IMR-90 (cell line): Measurements from ENCODE around the gene PPP2R1B. TPM values are rescaled to one million over a fixed set of nuclear protein-coding genes. Genes with fewer than 3 reads are reported as not detected.

ENCODE experiments used
- ATAC-seq: fragments of 200-7000 bp; cut with Tn5 transposase; 2 replicates; pipeline ENCODE4 v1.9.1; 2020; ENCODE audit warnings: low read depth, mild to moderate bottlenecking, moderate library complexity
- BruUV-seq: library from RNA; stranded (reverse); fragments of 400-500 nt; replicated peaks from 2 replicates; lab custom pipeline; 2021; lab: Mats Ljungman, UMichigan
- CTCF ChIA-PET: fragments of 300-600 bp; formaldehyde crosslinking; extraction: SDS; loops from one replicate; lab custom pipeline; 2021; ENCODE audit warnings: antibody characterized with exemption; lab: Yijun Ruan, JAX
- POLR2A ChIA-PET: fragments of 300-600 bp; sonication (Branson Sonifier 250); formaldehyde crosslinking; loops from one replicate; lab custom pipeline; 2022; ENCODE audit warnings: antibody characterized with exemption; ENCODE audit not compliant: unreplicated experiment; lab: Charles Lee
- DNase-seq: peaks from one replicate; pipeline ENCODE4 v3.0.0; 2013
- H2AFZ ChIP-seq: replicated peaks from 2 replicates; pipeline ENCODE3; 2013; ENCODE audit warnings: low read length, mild to moderate bottlenecking; ENCODE audit not compliant: poor library complexity
- H2AK5ac ChIP-seq: 2 replicates; pipeline ENCODE4 v1.6.1; 2013; ENCODE audit warnings: low read depth, low read length, inconsistent platforms
- H2AK9ac ChIP-seq: replicated peaks from 2 replicates; pipeline ENCODE3; 2013; ENCODE audit warnings: mild to moderate bottlenecking, low read depth, low read length, moderate library complexity; ENCODE audit not compliant: poor library complexity
- H2BK120ac ChIP-seq: 2 replicates; pipeline ENCODE4 v1.6.1; 2013; ENCODE audit warnings: low read depth, low read length, inconsistent platforms
- H2BK15ac ChIP-seq: 3 replicates; pipeline ENCODE4 v1.6.1; 2013; ENCODE audit warnings: low read depth, low read length, inconsistent platforms
- H2BK20ac ChIP-seq: 2 replicates; pipeline ENCODE4 v1.6.1; 2013; ENCODE audit warnings: low read depth, mild to moderate bottlenecking, inconsistent platforms, low read length, moderate library complexity
- H2BK5ac ChIP-seq: 2 replicates; pipeline ENCODE4 v1.6.1; 2013; ENCODE audit warnings: mild to moderate bottlenecking, low read depth, low read length, inconsistent platforms; ENCODE audit not compliant: poor library complexity, severe bottlenecking
- H3K14ac ChIP-seq: replicated peaks from 2 replicates; pipeline ENCODE4 v1.6.1; 2013; ENCODE audit warnings: low read depth, low read length, inconsistent platforms
- H3K18ac ChIP-seq: 2 replicates; pipeline ENCODE4 v1.6.1; 2013; ENCODE audit warnings: low read depth, low read length, control low read depth
- H3K23ac ChIP-seq: 2 replicates; pipeline ENCODE4 v1.6.1; 2013; ENCODE audit warnings: low read depth, low read length, inconsistent platforms
- H3K27ac ChIP-seq: 2 replicates; pipeline ENCODE4 v1.5.1; 2013; ENCODE audit warnings: mild to moderate bottlenecking, control low read depth, low read length; ENCODE audit not compliant: insufficient read depth
- H3K27me3 ChIP-seq: 2 replicates; pipeline ENCODE4 v1.6.1; 2013; ENCODE audit warnings: low read length; ENCODE audit not compliant: control insufficient read depth, insufficient read depth
- H3K36me3 ChIP-seq: 2 replicates; pipeline ENCODE4 v1.6.1; 2013; ENCODE audit warnings: low read length, mixed read lengths; ENCODE audit not compliant: control insufficient read depth, insufficient read depth
- H3K4ac ChIP-seq: 2 replicates; pipeline ENCODE4 v1.6.1; 2013; ENCODE audit warnings: low read depth, low read length, inconsistent platforms
- H3K4me1 ChIP-seq: 2 replicates; pipeline ENCODE4 v1.6.1; 2013; ENCODE audit warnings: low read length, mixed read lengths; ENCODE audit not compliant: control insufficient read depth, insufficient read depth
- H3K4me2 ChIP-seq: 2 replicates; pipeline ENCODE4 v1.6.1; 2013; ENCODE audit warnings: low read depth, mild to moderate bottlenecking, control low read depth, low read length, moderate library complexity
- H3K4me3 ChIP-seq: 2 replicates; pipeline ENCODE4 v1.5.1; 2013; ENCODE audit warnings: low read depth, mild to moderate bottlenecking, control low read depth, low read length, moderate library complexity; ENCODE audit not compliant: insufficient read depth
- H3K56ac ChIP-seq: 2 replicates; pipeline ENCODE4 v1.6.1; 2013; ENCODE audit warnings: low read length, inconsistent platforms; ENCODE audit not compliant: insufficient read depth; ENCODE audit errors: extremely low read depth
- H3K79me1 ChIP-seq, 2 experiments: 2 replicates each; pipeline ENCODE4 v1.6.1; 2013; ENCODE audit warnings: low read length in 2 of 2, inconsistent platforms in 1 of 2, low read depth in 1 of 2
- H3K9ac ChIP-seq: 2 replicates; pipeline ENCODE4 v1.6.1; 2013; ENCODE audit warnings: low read depth, low read length, control low read depth
- H3K9me1 ChIP-seq: 2 replicates; pipeline ENCODE4 v1.6.1; 2013; ENCODE audit warnings: low read length, inconsistent platforms; ENCODE audit not compliant: insufficient read depth
- H3K9me3 ChIP-seq: 2 replicates; pipeline ENCODE4 v1.6.1; 2013; ENCODE audit warnings: low read length; ENCODE audit not compliant: control insufficient read depth, insufficient read depth
- H4K20me1 ChIP-seq: 2 replicates; pipeline ENCODE4 v1.6.1; 2013; ENCODE audit warnings: low read length, inconsistent platforms; ENCODE audit not compliant: insufficient read depth
- H4K5ac ChIP-seq: 2 replicates; pipeline ENCODE4 v1.6.1; 2013; ENCODE audit warnings: mild to moderate bottlenecking, low read depth, low read length, control low read depth
- H4K8ac ChIP-seq, 2 experiments: 2 replicates each; pipeline ENCODE4 v1.6.1; 2013; ENCODE audit warnings: low read depth in 2 of 2, low read length in 2 of 2, control low read depth in 1 of 2, inconsistent platforms in 1 of 2
- H4K91ac ChIP-seq: 2 replicates; pipeline ENCODE4 v1.6.1; 2013; ENCODE audit warnings: low read depth, low read length, inconsistent platforms; ENCODE audit not compliant: insufficient read depth
- CEBPB ChIP-seq: IDR thresholded peaks from 2 replicates; pipeline ENCODE4 v1.6.1; 2012; ENCODE audit warnings: low read depth, low read length, improper control_type of control experiment
- CHD1 ChIP-seq: IDR thresholded peaks from 2 replicates; pipeline ENCODE4 v1.6.1; 2012; ENCODE audit warnings: low read depth, low read length, improper control_type of control experiment
- MXI1 ChIP-seq: IDR thresholded peaks from 2 replicates; pipeline ENCODE4 v1.6.1; 2012; ENCODE audit warnings: low read depth, mild to moderate bottlenecking, low read length, moderate library complexity, borderline replicate concordance
- NFE2L2 ChIP-seq: fragments of 150-350 bp; IDR thresholded peaks from 2 replicates; pipeline ENCODE4 v1.6.1; 2016; ENCODE audit warnings: low read depth, mild to moderate bottlenecking, low read length
- POLR2A ChIP-seq: IDR thresholded peaks from 2 replicates; pipeline ENCODE4 v1.6.1; 2012; ENCODE audit warnings: mild to moderate bottlenecking, low read depth, low read length
- RAD21 ChIP-seq: IDR thresholded peaks from 2 replicates; pipeline ENCODE4 v1.6.1; 2012; ENCODE audit warnings: low read length, improper control_type of control experiment
- RCOR1 ChIP-seq: IDR thresholded peaks from 2 replicates; pipeline ENCODE4 v1.6.1; 2012; ENCODE audit warnings: mild to moderate bottlenecking, low read length, improper control_type of control experiment; ENCODE audit not compliant: insufficient replicate concordance
- RFX5 ChIP-seq: IDR thresholded peaks from 2 replicates; pipeline ENCODE4 v1.8.0; 2012; ENCODE audit warnings: low read depth, mild to moderate bottlenecking, low read length, moderate library complexity
- SMC3 ChIP-seq: fragments of 150-350 bp; IDR thresholded peaks from 2 replicates; pipeline ENCODE4 v1.6.1; 2016; ENCODE audit warnings: low read depth, mild to moderate bottlenecking, antibody characterized with exemption, low read length, moderate library complexity
- WGBS, 2 experiments: methylation state at CpG; one replicate each; pipeline versions ENCODE4 v1.1.5 to v1.1.7; 2013; ENCODE audit warnings: missing lambda C conversion rate in 2 of 2; ENCODE audit not compliant: insufficient read length in 1 of 2; ENCODE audit errors: extremely low coverage in 2 of 2; 5-methylcytosine and 5-hydroxymethylcytosine counted together
- dilution Hi-C: fragments of 300-500 bp; cut with HindIII; formaldehyde crosslinking; loops from one replicate; pipeline ENCODE4 v1.14.3; 2018; ENCODE audit warnings: low sequenced_read_pairs; ENCODE audit not compliant: unreplicated experiment
- in situ Hi-C: fragments of 300-500 bp; cut with MboI; formaldehyde crosslinking; loops from 3 replicates; pipeline ENCODE4 v1.14.3; 2019; ENCODE audit warnings: low sequenced_read_pairs, inconsistent platforms, mixed read lengths
- intact Hi-C: fragments of 100-400 bp; cut with micrococcal nuclease; formaldehyde crosslinking; loops from 2 replicates; pipeline ENCODE4 v1.10.0; 2022
- polyA plus RNA-seq, 3 experiments: library from polyadenylated mRNA; depleted of rRNA; stranded (reverse); fragments of >200 nt; gene quantifications; 2 replicates each; pipeline ENCODE4 v1.2.3, GENCODE V29; 2012; ENCODE audit warnings: low replicate concordance in 1 of 3
- total RNA-seq: library from RNA; depleted of rRNA; stranded (reverse); fragments of >200 nt; gene quantifications from 2 replicates; pipeline ENCODE4 v1.2.3, GENCODE V29; 2012
- TF ChIP-seq, protein P1 (sequence below): conservative IDR thresholded peaks from 2 replicates; pipeline ENCODE4 v1.5.1; 2012; ENCODE audit warnings: mild to moderate bottlenecking, low read depth, low read length, improper control_type of control experiment
- TF ChIP-seq, protein P2 (sequence below): fragments of 150-350 bp; IDR thresholded peaks from 2 replicates; pipeline ENCODE4 v1.6.1; 2016; ENCODE audit warnings: low read depth, mild to moderate bottlenecking, low read length, moderate library complexity, borderline replicate concordance

The PPP2R1B gene
- total and polyA plus RNA-seq, 2 of the 4 experiments (the other 2 are of a cell fraction): 23.0 to 62.9 TPM

DNA sequence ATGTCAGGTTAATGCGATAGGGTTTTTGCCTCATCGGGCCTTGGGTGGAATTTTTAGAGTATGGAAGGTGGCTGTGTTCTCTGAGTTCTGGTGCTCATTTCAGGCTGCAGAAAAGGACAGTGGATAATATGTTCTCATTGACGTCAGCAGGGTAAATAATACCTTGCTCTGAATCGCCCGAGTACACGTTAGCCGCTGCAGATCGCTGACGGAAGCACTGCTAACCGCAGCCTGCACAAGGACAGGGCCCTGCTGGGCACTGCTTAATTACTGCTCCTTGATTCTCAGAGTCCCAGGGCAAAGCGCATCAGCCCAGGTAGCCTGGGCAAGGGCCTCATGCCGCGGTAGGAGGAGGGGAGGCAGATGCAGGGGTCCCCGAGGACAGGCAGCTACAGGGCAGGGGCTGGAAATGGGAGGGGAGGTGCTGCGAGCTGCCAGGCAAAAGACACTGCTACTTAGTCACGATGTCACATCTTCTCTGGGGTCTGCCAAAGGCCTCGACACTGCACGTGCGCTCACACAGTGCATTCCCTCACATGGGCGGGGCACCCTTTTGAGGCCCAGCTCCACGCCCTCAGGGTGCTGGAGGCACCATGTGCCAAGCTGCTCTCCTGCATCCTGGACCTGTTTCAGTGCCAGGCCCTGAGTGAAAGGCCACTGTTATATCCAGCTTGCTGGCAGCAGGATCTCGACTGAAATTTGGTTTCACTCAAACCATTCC lies 35.2 kb downstream of the PPP2R1B start (continued):
- TF ChIP-seq CEBPB (no peak), MXI1 (no peak)

DNA sequence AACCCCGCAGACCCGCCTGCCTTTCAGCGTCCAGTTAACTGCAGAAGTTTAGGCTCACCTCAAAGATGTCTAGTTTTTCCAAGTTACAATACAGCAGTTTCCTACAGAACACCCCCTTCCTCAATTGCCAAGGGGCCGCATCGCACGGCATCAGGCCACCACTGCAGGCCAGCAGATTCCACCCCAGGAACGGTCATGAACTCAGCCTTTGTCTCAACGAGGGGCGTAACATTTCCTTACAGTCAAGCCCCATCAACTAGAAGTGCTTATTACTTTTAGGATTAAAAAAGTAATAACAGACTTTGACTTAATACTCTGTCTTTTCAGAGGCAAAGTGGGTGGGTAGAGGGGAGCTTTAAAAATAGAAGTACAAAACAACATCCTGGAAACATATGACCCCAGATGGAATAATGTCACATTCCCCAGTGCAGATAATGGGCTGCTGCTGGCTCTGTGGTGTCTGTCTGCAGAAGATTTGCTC lies 36.3 kb downstream of the PPP2R1B start:
- Histone ChIP-seq H3K23ac (peak overlapping the region; percentile 41; the same call in 1 of the 2 replicates), H4K5ac (no peak overlapping the region), H4K20me1 (no peaks in the 10 kb centered on the region), H3K4me3 (no peak overlapping the region), H3K36me3 (peaks cover 22% of the 10 kb centered on the region), H3K27me3 (no peaks in the 10 kb centered on the region), H3K4me2 (no peak overlapping the region; the same call in 1 of the 2 replicates), H3K9me3 (no peaks in the 10 kb centered on the region), H4K91ac (no peak overlapping the region), H2AK9ac (no peak overlapping the region), H2BK15ac (peak overlapping the region; percentile 48; the same call in 1 of the 3 replicates), H2BK20ac (peak overlapping the region; percentile 18; the same call in 1 of the 2 replicates), H3K9me1 (peaks cover 22% of the 10 kb centered on the region), H3K4me1 (peaks cover 35% of the 10 kb centered on the region), H4K8ac (peak overlapping the region in 1 of 2 experiments; percentile 42; a peak in 1 of 4 replicates), H2BK120ac (no peak overlapping the region), H3K4ac (peak overlapping the region; percentile 38), H3K27ac (no peak overlapping the region; the same call in 1 of the 2 replicates), H3K79me1 (peaks cover 4 to 57% of the 10 kb centered on the region in 2 experiments; a peak in 2 of 4 replicates), H2AFZ (no peak overlapping the region), H2BK5ac (no peak overlapping the region), H3K9ac (no peak overlapping the region), H3K18ac (no peak overlapping the region; the same call in 1 of the 2 replicates), H3K56ac (no peak overlapping the region), H3K14ac (peak overlapping the region; percentile 50), H2AK5ac (no peak overlapping the region)
- WGBS, 2 experiments: 57% methylated on average over 1 of the region's 9 CpGs; no CpG with 5 or more reads in 1 of the 2 experiments
- DNase-seq: no peak
- intact Hi-C loops (no loop called here), dilution Hi-C loops (no loop called here), in situ Hi-C loops (no loop called here)
- BruUV-seq: TSS peak; percentile 10
- no peak for ATAC-seq
- TF ChIP-seq RCOR1: no peak
- TF ChIP-seq, protein P1, sequence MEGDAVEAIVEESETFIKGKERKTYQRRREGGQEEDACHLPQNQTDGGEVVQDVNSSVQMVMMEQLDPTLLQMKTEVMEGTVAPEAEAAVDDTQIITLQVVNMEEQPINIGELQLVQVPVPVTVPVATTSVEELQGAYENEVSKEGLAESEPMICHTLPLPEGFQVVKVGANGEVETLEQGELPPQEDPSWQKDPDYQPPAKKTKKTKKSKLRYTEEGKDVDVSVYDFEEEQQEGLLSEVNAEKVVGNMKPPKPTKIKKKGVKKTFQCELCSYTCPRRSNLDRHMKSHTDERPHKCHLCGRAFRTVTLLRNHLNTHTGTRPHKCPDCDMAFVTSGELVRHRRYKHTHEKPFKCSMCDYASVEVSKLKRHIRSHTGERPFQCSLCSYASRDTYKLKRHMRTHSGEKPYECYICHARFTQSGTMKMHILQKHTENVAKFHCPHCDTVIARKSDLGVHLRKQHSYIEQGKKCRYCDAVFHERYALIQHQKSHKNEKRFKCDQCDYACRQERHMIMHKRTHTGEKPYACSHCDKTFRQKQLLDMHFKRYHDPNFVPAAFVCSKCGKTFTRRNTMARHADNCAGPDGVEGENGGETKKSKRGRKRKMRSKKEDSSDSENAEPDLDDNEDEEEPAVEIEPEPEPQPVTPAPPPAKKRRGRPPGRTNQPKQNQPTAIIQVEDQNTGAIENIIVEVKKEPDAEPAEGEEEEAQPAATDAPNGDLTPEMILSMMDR: no peak
- TF ChIP-seq RAD21: no peak
- TF ChIP-seq NFE2L2: no peak
- no peak for TF ChIP-seq RFX5
- no peak for TF ChIP-seq CEBPB
- no peak for TF ChIP-seq CHD1
- TF ChIP-seq, protein P2, sequence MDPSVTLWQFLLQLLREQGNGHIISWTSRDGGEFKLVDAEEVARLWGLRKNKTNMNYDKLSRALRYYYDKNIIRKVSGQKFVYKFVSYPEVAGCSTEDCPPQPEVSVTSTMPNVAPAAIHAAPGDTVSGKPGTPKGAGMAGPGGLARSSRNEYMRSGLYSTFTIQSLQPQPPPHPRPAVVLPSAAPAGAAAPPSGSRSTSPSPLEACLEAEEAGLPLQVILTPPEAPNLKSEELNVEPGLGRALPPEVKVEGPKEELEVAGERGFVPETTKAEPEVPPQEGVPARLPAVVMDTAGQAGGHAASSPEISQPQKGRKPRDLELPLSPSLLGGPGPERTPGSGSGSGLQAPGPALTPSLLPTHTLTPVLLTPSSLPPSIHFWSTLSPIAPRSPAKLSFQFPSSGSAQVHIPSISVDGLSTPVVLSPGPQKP: no peak
- TF ChIP-seq SMC3: no peak
- TF ChIP-seq POLR2A: no peak
- ChIA-PET CTCF (no interaction called here), POLR2A (no interaction called here)
